ENCODE results near the gene NTN5. TPM values are rescaled to one million over a fixed set of nuclear protein-coding genes. Genes with fewer than 3 reads are reported as not detected.
A peak's percentile ranks its signal among the peaks of the same experiment; 100 is the strongest.

Gene NTN5
- total and polyA plus RNA-seq, 9 of the 15 experiments (the other 6 are each of a cell fraction or from before 2014, with no cell fraction given), result not detected

DNA sequence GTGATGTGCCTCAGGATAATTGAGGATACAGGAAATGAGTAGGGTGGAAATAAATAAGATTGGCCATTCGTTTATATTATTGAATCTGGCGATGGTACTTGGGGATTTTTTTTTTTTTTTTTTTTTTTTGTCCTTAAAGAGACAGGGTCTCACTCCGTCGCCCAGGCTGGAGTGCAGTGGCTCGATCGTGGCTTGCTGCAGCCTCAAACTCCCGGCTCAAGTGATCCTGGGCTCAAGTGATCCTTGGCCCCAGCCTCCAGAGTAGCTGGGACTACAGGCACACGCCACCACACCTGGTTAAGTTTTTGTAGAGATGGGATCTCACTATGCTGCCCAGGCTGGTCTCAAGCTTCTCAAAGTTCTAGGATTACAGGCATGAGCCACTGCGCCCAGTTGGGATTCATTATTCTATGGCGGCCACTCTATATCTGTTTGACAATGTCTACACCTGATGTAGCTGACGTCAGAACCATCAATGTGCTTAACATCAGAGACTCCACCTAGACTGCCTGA is 49.4 kb upstream of the NTN5 start:
- no TSS peak for BruUV-seq (replicated peaks)

More for the DNA sequence above, 49.4 kb upstream of the NTN5 start:
- in situ Hi-C loops (cut with MboI) (no loop called here), intact Hi-C loops (cut with micrococcal nuclease) (no loop called here)
- Histone ChIP-seq H3K4me3 (no peak overlapping the region), H3K27me3 (ENCODE audit: control insufficient read depth in 2 of 2, insufficient read depth in 2 of 2, low read length in 2 of 2) (no peaks in the 10 kb centered on the region), H4K20me1 (replicated peaks; ENCODE audit: control insufficient read depth, insufficient read depth, low read length) (no peaks in the 10 kb centered on the region), H3K36me3 (ENCODE audit: control insufficient read depth, insufficient read depth, low read length) (peaks cover 4% of the 10 kb centered on the region; the same call in 2 of the 3 replicates), H3K79me2 (ENCODE audit: control insufficient read depth, insufficient read depth, low read length) (no peaks in the 10 kb centered on the region), H3K4me2 (ENCODE audit: insufficient read depth, low read length) (no peak overlapping the region), H3K9me3 (replicated peaks; ENCODE audit: control insufficient read depth, insufficient read depth, low read depth, low read length) (no peaks in the 10 kb centered on the region), H3K9ac (ENCODE audit: insufficient read depth in 1 of 2, low read depth in 2 of 2, low read length in 2 of 2) (no peak overlapping the region), H3K4me1 (replicated peaks in 1 of 2; ENCODE audit: control insufficient read depth in 2 of 2, insufficient read depth in 2 of 2, low read length in 2 of 2) (peaks cover 12 to 44% of the 10 kb centered on the region in 2 experiments; a peak in 4 of 5 replicates), H3K9me1 (ENCODE audit: control insufficient read depth, insufficient read depth, low read length) (no peaks in the 10 kb centered on the region), H2AFZ (ENCODE audit: low read depth, low read length) (no peak overlapping the region), H3K27ac (ENCODE audit: extremely low read depth, low read depth, low read length) (no peak overlapping the region)
- FAIRE-seq (no peak), ATAC-seq (no peak), DNase-seq (ENCODE audit: extremely low read depth in 1 of 4, low spot score in 3 of 4) (no peak)
- ChIA-PET CTCF (ENCODE audit: low intra/inter-chr PET ratio) (no interaction called here), POLR2A (interaction anchor here (0.6 to 1.2 kb wide), 2 partner anchors 12 to 534 kb away, joined by 3 read pairs; no protein-coding TSS in a partner anchor)
- WGBS (ENCODE audit: insufficient coverage, low coverage, missing lambda C conversion rate), result 78% methylated on average over 11 of the region's 11 CpGs
- TF ChIP-seq ZNF764 (CRISPR knock-in tag; IDR thresholded peaks at IDR 0.05; ENCODE audit: low read depth) (no peak), HMG20A (CRISPR knock-in tag; conservative IDR thresholded peaks at IDR 0.05) (no peak), CREB3 (tag; conservative IDR thresholded peaks at IDR 0.05; ENCODE audit: low read depth) (no peak), ZNF121 (CRISPR knock-in tag; conservative IDR thresholded peaks at IDR 0.05) (peak; percentile 88), RBM25 (IDR thresholded peaks at IDR 0.05; ENCODE audit: low read depth, low read length, severe bottlenecking) (peak; percentile 10)
